HCT116 (cell line): ENCODE data around the gene VPS45. TPM values are rescaled to one million over a fixed set of nuclear protein-coding genes. Genes with fewer than 3 reads are reported as not detected.

Experiments used
- ATAC-seq: fragments of 200-7000 bp; cut with Tn5 transposase; 2 replicates; pipeline ENCODE4 v1.9.1; 2020; ENCODE audit warnings: mild to moderate bottlenecking, moderate library complexity
- BruUV-seq: library from RNA; stranded (reverse); fragments of 400-500 nt; replicated peaks from 2 replicates; lab custom pipeline; 2021; lab: Mats Ljungman, UMichigan
- CTCF ChIA-PET: fragments of 300-600 bp; sonication (Branson Sonifier 250); formaldehyde crosslinking; loops from one replicate; lab custom pipeline; 2021; ENCODE audit warnings: antibody characterized with exemption; lab: Charles Lee
- POLR2A ChIA-PET: fragments of 300-600, 350-600 bp; sonication (Branson Sonifier 250); formaldehyde crosslinking; loops from one replicate; lab custom pipeline; 2021; ENCODE audit warnings: antibody characterized with exemption; lab: Charles Lee
- RAD21 ChIA-PET, 2 experiments: fragments of 300-600 bp; sonication (Branson Sonifier 250); formaldehyde crosslinking; loops; one replicate each; lab custom pipeline; 2023; ENCODE audit warnings: low total read pairs in 2 of 2; ENCODE audit not compliant: uncharacterized antibody in 2 of 2, unreplicated experiment in 2 of 2, low non-redundant PET in 1 of 2; lab: Charles Lee
- DNase-seq: peaks from one replicate; pipeline ENCODE4 v3.0.0-alpha.2; 2010; ENCODE audit warnings: low read depth, low spot score
- H2AFZ ChIP-seq: fragments of 200-600 bp; shearing (Covaris generic), sonication (generic); 2 replicates; pipeline ENCODE4 v1.6.1; 2017; ENCODE audit warnings: low read depth, mixed run types, mixed read lengths, antibody characterized with exemption, low read length; ENCODE audit not compliant: poor library complexity, severe bottlenecking
- H3K27ac ChIP-seq: 2 replicates; pipeline ENCODE4 v1.5.1; 2012; ENCODE audit warnings: low read depth, low read length
- H3K27me3 ChIP-seq: fragments of 200-600 bp; sonication (generic); 2 replicates; pipeline ENCODE4 v1.6.1; 2016; ENCODE audit warnings: mixed run types, low read length, mixed read lengths; ENCODE audit not compliant: insufficient read depth
- H3K36me3 ChIP-seq, 2 experiments: fragments of 200-500 bp in 1 of 2; fragments of 200-600 bp in 1 of 2; sonication (Bioruptor generic) in 1 of 2; sonication (generic) in 1 of 2; 2 replicates each; pipeline versions ENCODE4 v1.5.1 to v1.6.1; 2014 to 2016; ENCODE audit warnings: low read length in 2 of 2, inconsistent platforms in 1 of 2, mixed read lengths in 1 of 2, mixed run types in 1 of 2; ENCODE audit not compliant: insufficient read depth in 2 of 2, control insufficient read depth in 1 of 2
- H3K4me1 ChIP-seq, 2 experiments: fragments of 200-600 bp in 1 of 2; sonication (generic) in 1 of 2; 2 replicates each; pipeline versions ENCODE4 v1.5.1 to v1.6.1; 2012 to 2017; ENCODE audit warnings: low read length in 2 of 2, inconsistent platforms in 1 of 2, mild to moderate bottlenecking in 1 of 2, mixed read lengths in 1 of 2, mixed run types in 1 of 2, moderate library complexity in 1 of 2; ENCODE audit not compliant: insufficient read depth in 2 of 2, control insufficient read depth in 1 of 2
- H3K4me2 ChIP-seq: fragments of 200-600 bp; sonication (generic); 2 replicates; pipeline ENCODE4 v1.6.1; 2017; ENCODE audit warnings: mixed run types, low read length, mixed read lengths
- H3K4me3 ChIP-seq, 2 experiments: fragments of 200-600 bp in 1 of 2; sonication (generic) in 1 of 2; replicated peaks in 1 of 2; 2 replicates each; pipeline ENCODE4 v1.5.1; 2011 to 2016; ENCODE audit warnings: low read length in 2 of 2, control low read depth in 1 of 2, low read depth in 1 of 2, mild to moderate bottlenecking in 1 of 2, mixed read lengths in 1 of 2, mixed run types in 1 of 2
- H3K79me2 ChIP-seq: fragments of 200-600 bp; sonication (generic); 2 replicates; pipeline ENCODE4 v1.6.1; 2017; ENCODE audit warnings: mild to moderate bottlenecking, mixed run types, low read length, moderate library complexity, mixed read lengths; ENCODE audit not compliant: insufficient read depth
- H3K9ac ChIP-seq: fragments of 200-600 bp; sonication (generic); 2 replicates; pipeline ENCODE4 v1.6.1; 2016; ENCODE audit warnings: low read length, mixed read lengths
- H3K9me2 ChIP-seq: fragments of 200-600 bp; sonication (generic), shearing (Covaris generic); 2 replicates; pipeline ENCODE4 v1.6.1; 2017; ENCODE audit warnings: mixed run types, mild to moderate bottlenecking, moderate library complexity; ENCODE audit not compliant: insufficient read depth
- H3K9me3 ChIP-seq, 2 experiments: fragments of 200-500 bp in 1 of 2; fragments of 200-600 bp in 1 of 2; sonication (Bioruptor generic) in 1 of 2; sonication (generic) in 1 of 2; 2 replicates each; pipeline ENCODE4 v1.6.1; 2014 to 2017; ENCODE audit warnings: low read length in 2 of 2, mixed read lengths in 2 of 2, inconsistent platforms in 1 of 2, low read depth in 1 of 2, mild to moderate bottlenecking in 1 of 2, mixed run types in 1 of 2, moderate library complexity in 1 of 2; ENCODE audit not compliant: control insufficient read depth in 1 of 2, insufficient read depth in 1 of 2
- H4K20me1 ChIP-seq: fragments of 200-600 bp; sonication (generic), shearing (Covaris generic); 2 replicates; pipeline ENCODE4 v1.6.1; 2017; ENCODE audit warnings: mixed run types, mild to moderate bottlenecking, moderate library complexity; ENCODE audit not compliant: insufficient read depth
- CBX3 ChIP-seq: IDR thresholded peaks from 2 replicates; pipeline ENCODE4 v1.6.1; 2012; ENCODE audit warnings: low read depth
- ELF1 ChIP-seq: IDR thresholded peaks from 2 replicates; pipeline ENCODE4 v1.6.1; 2012; ENCODE audit warnings: low read depth, borderline replicate concordance
- EZH2 ChIP-seq: fragments of 200-600 bp; sonication (generic); IDR thresholded peaks from 2 replicates; pipeline ENCODE4 v1.6.1; 2017; ENCODE audit warnings: antibody characterized with exemption, mixed run types
- JUND ChIP-seq: IDR thresholded peaks from 2 replicates; pipeline ENCODE4 v1.6.1; 2012
- ZBTB33 ChIP-seq: IDR thresholded peaks from 2 replicates; pipeline ENCODE4 v1.6.1; 2011; ENCODE audit warnings: mild to moderate bottlenecking, low read length, moderate library complexity; ENCODE audit not compliant: insufficient replicate concordance; ENCODE audit errors: extremely low read depth
- intact Hi-C: fragments of 100-400 bp; cut with micrococcal nuclease; formaldehyde crosslinking; loops from 2 replicates; pipeline ENCODE4 v1.10.0; 2022
- total RNA-seq: library from RNA; stranded (reverse); gene quantifications from one replicate; pipeline ENCODE4 v1.2.1, GENCODE V29; 2021; ENCODE audit not compliant: unreplicated experiment
- TF ChIP-seq, protein P1 (sequence below): IDR thresholded peaks from 2 replicates; pipeline ENCODE4 v1.6.1; 2012; ENCODE audit warnings: low read depth

Gene VPS45
- total RNA-seq, 1 experiment from 2014 or later: 28.1 TPM

GRCh38 chr1:150110116-150110515 lies 42.5 kb downstream of the VPS45 start:
- no peak overlapping the region for H3K27ac ChIP-seq
- POLR2A ChIA-PET: no interaction called here
- H4K20me1 ChIP-seq: no peaks in the 10 kb centered on the region
- no peaks in the 10 kb centered on the region for H3K9me3 ChIP-seq
- no peaks in the 10 kb centered on the region for H3K9me2 ChIP-seq
- no TSS peak for BruUV-seq
- DNase-seq (no peak), ATAC-seq (no peak)
- H3K27me3 ChIP-seq: no peaks in the 10 kb centered on the region
- no peak overlapping the region for H3K4me3 ChIP-seq
- no peak overlapping the region for H2AFZ ChIP-seq
- RAD21 ChIA-PET: no interaction called here
- intact Hi-C loops: no loop called here
- H3K9ac ChIP-seq: no peak overlapping the region
- TF ChIP-seq ZBTB33: no peak
- TF ChIP-seq, protein P1, sequence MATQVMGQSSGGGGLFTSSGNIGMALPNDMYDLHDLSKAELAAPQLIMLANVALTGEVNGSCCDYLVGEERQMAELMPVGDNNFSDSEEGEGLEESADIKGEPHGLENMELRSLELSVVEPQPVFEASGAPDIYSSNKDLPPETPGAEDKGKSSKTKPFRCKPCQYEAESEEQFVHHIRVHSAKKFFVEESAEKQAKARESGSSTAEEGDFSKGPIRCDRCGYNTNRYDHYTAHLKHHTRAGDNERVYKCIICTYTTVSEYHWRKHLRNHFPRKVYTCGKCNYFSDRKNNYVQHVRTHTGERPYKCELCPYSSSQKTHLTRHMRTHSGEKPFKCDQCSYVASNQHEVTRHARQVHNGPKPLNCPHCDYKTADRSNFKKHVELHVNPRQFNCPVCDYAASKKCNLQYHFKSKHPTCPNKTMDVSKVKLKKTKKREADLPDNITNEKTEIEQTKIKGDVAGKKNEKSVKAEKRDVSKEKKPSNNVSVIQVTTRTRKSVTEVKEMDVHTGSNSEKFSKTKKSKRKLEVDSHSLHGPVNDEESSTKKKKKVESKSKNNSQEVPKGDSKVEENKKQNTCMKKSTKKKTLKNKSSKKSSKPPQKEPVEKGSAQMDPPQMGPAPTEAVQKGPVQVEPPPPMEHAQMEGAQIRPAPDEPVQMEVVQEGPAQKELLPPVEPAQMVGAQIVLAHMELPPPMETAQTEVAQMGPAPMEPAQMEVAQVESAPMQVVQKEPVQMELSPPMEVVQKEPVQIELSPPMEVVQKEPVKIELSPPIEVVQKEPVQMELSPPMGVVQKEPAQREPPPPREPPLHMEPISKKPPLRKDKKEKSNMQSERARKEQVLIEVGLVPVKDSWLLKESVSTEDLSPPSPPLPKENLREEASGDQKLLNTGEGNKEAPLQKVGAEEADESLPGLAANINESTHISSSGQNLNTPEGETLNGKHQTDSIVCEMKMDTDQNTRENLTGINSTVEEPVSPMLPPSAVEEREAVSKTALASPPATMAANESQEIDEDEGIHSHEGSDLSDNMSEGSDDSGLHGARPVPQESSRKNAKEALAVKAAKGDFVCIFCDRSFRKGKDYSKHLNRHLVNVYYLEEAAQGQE: no peak
- TF ChIP-seq EZH2: no peak
- no peak for TF ChIP-seq CBX3
- TF ChIP-seq JUND: no peak
- TF ChIP-seq ELF1: no peak
- CTCF ChIA-PET: no interaction called here
- 0 out of 4 replicates have a peak, but pooled peaks cover 0 to 3% of the 10 kb centered on the region in 2 experiments for H3K36me3 ChIP-seq
- H3K79me2 ChIP-seq: no peaks in the 10 kb centered on the region
- no peaks in the 10 kb centered on the region for H3K4me1 ChIP-seq
- H3K4me2 ChIP-seq: no peak overlapping the region
